HepG2 (cell line): ENCODE results near the gene SYT11. TPM values are rescaled to one million over a fixed set of nuclear protein-coding genes. Genes with fewer than 3 reads are reported as not detected.
A peak's percentile ranks its signal among the peaks of the same experiment; 100 is the strongest.

Experiments used
- BCL6 ChIP-seq: IDR thresholded peaks from 2 replicates; pipeline ENCODE4 v1.6.1; 2016; ENCODE audit warnings: missing genetic modification reagents, missing compliant biosample characterization
- HNRNPH1 ChIP-seq: fragments of 200-400 bp; formaldehyde crosslinking; optimal IDR thresholded peaks from 2 replicates; pipeline ENCODE3; 2017; ENCODE audit warnings: mild to moderate bottlenecking, low read depth, low read length
- HOXA9 ChIP-seq: sonication (generic); formaldehyde crosslinking; IDR thresholded peaks from 2 replicates; pipeline ENCODE4 v1.8.1; 2022; ENCODE audit warnings: missing genetic modification reagents, mild to moderate bottlenecking, moderate library complexity, borderline replicate concordance
- KAT8 ChIP-seq: IDR thresholded peaks from 2 replicates; pipeline ENCODE4 v1.6.1; 2016; ENCODE audit warnings: missing genetic modification reagents, missing compliant biosample characterization
- MAZ ChIP-seq, 2 experiments: sonication (generic) in 1 of 2; formaldehyde crosslinking in 1 of 2; IDR thresholded peaks; 2 replicates each; pipeline versions ENCODE4 v1.5.0 to v1.6.1; 2012 to 2020; ENCODE audit warnings: low read depth in 2 of 2, mild to moderate bottlenecking in 2 of 2, borderline replicate concordance in 1 of 2, improper control_type of control experiment in 1 of 2, low read length in 1 of 2, missing genetic modification reagents in 1 of 2, moderate library complexity in 1 of 2
- MED13 ChIP-seq: sonication (generic); formaldehyde crosslinking; IDR thresholded peaks from 2 replicates; pipeline ENCODE4 v1.5.0; 2020; ENCODE audit warnings: missing genetic modification reagents
- MLX ChIP-seq: IDR thresholded peaks from 2 replicates; pipeline ENCODE4 v1.6.1; 2016
- MXD3 ChIP-seq: IDR thresholded peaks from 2 replicates; pipeline ENCODE4 v1.6.1; 2016; ENCODE audit warnings: mild to moderate bottlenecking, missing biosample characterization, missing genetic modification reagents
- NAIF1 ChIP-seq: sonication (generic); formaldehyde crosslinking; IDR thresholded peaks from 2 replicates; pipeline ENCODE4 v1.5.0; 2020; ENCODE audit warnings: mild to moderate bottlenecking, missing genetic modification reagents, borderline replicate concordance
- PCBP2 ChIP-seq: fragments of 200-400 bp; formaldehyde crosslinking; optimal IDR thresholded peaks from 2 replicates; pipeline ENCODE3; 2018; ENCODE audit warnings: low read length, low read depth; ENCODE audit not compliant: poor library complexity, severe bottlenecking
- PHB2 ChIP-seq: fragments of 450-650 bp; IDR thresholded peaks from 2 replicates; pipeline ENCODE4 v1.6.1; 2018; ENCODE audit not compliant: partially characterized antibody
- POLR2AphosphoS2 ChIP-seq: IDR thresholded peaks from 2 replicates; pipeline ENCODE4 v1.6.1; 2011; ENCODE audit warnings: low read depth, low read length, improper control_type of control experiment
- RXRB ChIP-seq: IDR thresholded peaks from 2 replicates; pipeline ENCODE4 v1.6.1; 2016; ENCODE audit warnings: borderline replicate concordance, missing genetic modification reagents, missing compliant biosample characterization
- SMAD1 ChIP-seq: sonication (generic); formaldehyde crosslinking; IDR thresholded peaks from 2 replicates; pipeline ENCODE4 v1.4.0; 2020; ENCODE audit warnings: missing genetic modification reagents, low read depth, mild to moderate bottlenecking, borderline replicate concordance
- TEAD3 ChIP-seq: optimal IDR thresholded peaks from 2 replicates; pipeline ENCODE3; 2016; ENCODE audit warnings: borderline replicate concordance
- TERF1 ChIP-seq: sonication (generic); formaldehyde crosslinking; IDR thresholded peaks from 2 replicates; pipeline ENCODE4 v1.8.0; 2022; ENCODE audit warnings: mild to moderate bottlenecking, missing genetic modification reagents, moderate library complexity
- U2AF2 ChIP-seq: fragments of 200-400 bp; formaldehyde crosslinking; IDR thresholded peaks from 2 replicates; pipeline ENCODE4 v1.6.1; 2017; ENCODE audit warnings: low read depth, mild to moderate bottlenecking, low read length
- ZNF136 ChIP-seq: sonication (generic); formaldehyde crosslinking; IDR thresholded peaks from 2 replicates; pipeline ENCODE4 v1.8.1; 2022; ENCODE audit warnings: low read depth, mild to moderate bottlenecking, moderate library complexity, missing genetic modification reagents
- ZNF24 ChIP-seq: fragments of 450-650 bp; IDR thresholded peaks from 2 replicates; pipeline ENCODE4 v1.6.1; 2017; ENCODE audit warnings: antibody characterized with exemption, mild to moderate bottlenecking
- ZNF350 ChIP-seq: sonication (generic); formaldehyde crosslinking; IDR thresholded peaks from 2 replicates; pipeline ENCODE4 v1.4.0; 2020; ENCODE audit warnings: mild to moderate bottlenecking, low read depth, missing genetic modification reagents, borderline replicate concordance
- ZNF761 ChIP-seq: sonication (generic); formaldehyde crosslinking; conservative IDR thresholded peaks from 2 replicates; pipeline ENCODE4 v1.4.0; 2020; ENCODE audit warnings: mild to moderate bottlenecking, missing genetic modification reagents
- ZNF800 ChIP-seq: sonication (generic); formaldehyde crosslinking; IDR thresholded peaks from 2 replicates; pipeline ENCODE4 v1.4.0; 2020; ENCODE audit warnings: missing genetic modification reagents
- polyA plus RNA-seq, 8 experiments: library from polyadenylated mRNA; depleted of rRNA in 3 of 8; stranded (reverse) in 7 of 8; unstranded in 1 of 8; fragments of >200 nt; fragmentation: Illumina TruSeq in 4 of 8; extraction: Trizol in 4 of 8; gene quantifications; 2 replicates each; pipeline versions ENCODE4 v1.2.1 to v1.2.3, GENCODE V29; 2011 to 2016; ENCODE audit warnings: low read depth in 4 of 8, missing spikeins in 1 of 8, mixed read lengths in 1 of 8; ENCODE audit not compliant: insufficient read depth in 1 of 8
- total RNA-seq, 5 experiments: library from RNA; depleted of rRNA; stranded (reverse); fragments of >200 nt; fragmentation: Illumina TruSeq; extraction: Trizol; gene quantifications; 2 replicates each; pipeline ENCODE4 v1.2.3, GENCODE V29; 2016; ENCODE audit warnings: low read depth in 1 of 5
- TF ChIP-seq, protein P1 (sequence below): sonication (generic); formaldehyde crosslinking; IDR thresholded peaks from 2 replicates; pipeline ENCODE4 v1.9.0; 2021; ENCODE audit warnings: missing genetic modification reagents, borderline replicate concordance

Gene SYT11
- total and polyA plus RNA-seq, 2 of the 13 experiments (the other 11 are each of a cell fraction or from before 2014, with no cell fraction given), result 0.22 to 0.59 TPM

- TF ChIP-seq POLR2AphosphoS2 (peak; percentile 92; the same call in 1 of the 2 replicates), PCBP2 (no peak), HOXA9 (CRISPR knock-in tag) (peak; percentile 100), RXRB (CRISPR knock-in tag) (peak; percentile 56), TERF1 (CRISPR knock-in tag) (no peak), ZNF800 (CRISPR knock-in tag) (0 out of 2 replicates have a peak, but pooled peaks have one; percentile 13), MLX (CRISPR knock-in tag) (peak; percentile 53; the same call in 1 of the 2 replicates), MED13 (CRISPR knock-in tag) (no peak; the same call in 1 of the 2 replicates), NAIF1 (CRISPR knock-in tag) (no peak), MAZ (IDR thresholded peaks at IDR 0.05; ENCODE audit: borderline replicate concordance, low read depth, low read length) (peak; percentile 45; the same call in 1 of the 2 replicates), MAZ (CRISPR knock-in tag; IDR thresholded peaks at IDR 0.05; ENCODE audit: low read depth) (peak; percentile 51; the same call in 1 of the 2 replicates), PHB2 (no peak), ZNF350 (CRISPR knock-in tag) (peak; percentile 52; the same call in 1 of the 2 replicates), ZNF136 (CRISPR knock-in tag) (no peak), ZNF761 (CRISPR knock-in tag) (no peak), KAT8 (CRISPR knock-in tag) (peak; percentile 96), HNRNPH1 (peak; percentile 95), ZNF24 (no peak), BCL6 (peak; percentile 24), SMAD1 (peak; percentile 26; the same call in 1 of the 2 replicates), U2AF2 (no peak), MXD3 (CRISPR knock-in tag) (peak; percentile 77), TEAD3 (CRISPR knock-in tag) (peak; percentile 71)
- TF ChIP-seq, protein P1, sequence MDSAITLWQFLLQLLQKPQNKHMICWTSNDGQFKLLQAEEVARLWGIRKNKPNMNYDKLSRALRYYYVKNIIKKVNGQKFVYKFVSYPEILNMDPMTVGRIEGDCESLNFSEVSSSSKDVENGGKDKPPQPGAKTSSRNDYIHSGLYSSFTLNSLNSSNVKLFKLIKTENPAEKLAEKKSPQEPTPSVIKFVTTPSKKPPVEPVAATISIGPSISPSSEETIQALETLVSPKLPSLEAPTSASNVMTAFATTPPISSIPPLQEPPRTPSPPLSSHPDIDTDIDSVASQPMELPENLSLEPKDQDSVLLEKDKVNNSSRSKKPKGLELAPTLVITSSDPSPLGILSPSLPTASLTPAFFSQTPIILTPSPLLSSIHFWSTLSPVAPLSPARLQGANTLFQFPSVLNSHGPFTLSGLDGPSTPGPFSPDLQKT (CRISPR knock-in tag), result 0 out of 2 replicates have a peak, but pooled peaks have one; percentile 78
These were observed 74.9 kb downstream of the SYT11 start, which contains the start of gene KHDC4 (continued) for GRCh38 chr1:155934097-155934935.
